Measurements from ENCODE around the gene NCK1.

The NCK1 gene

GRCh38 chr3:136988651-136989050 lies 126.6 kb downstream of the NCK1 start:
- no peak for DNase-seq (ENCODE audit: low read depth in 2 of 2)

- no peak for DNase-seq (ENCODE audit: low read depth in 2 of 2)
Measured at GRCh38 chr3:136989781-136990524, 127.9 kb downstream of the NCK1 start.

GRCh38 chr3:136990826-136991225 lies 128.8 kb downstream of the NCK1 start:
- DNase-seq (ENCODE audit: low read depth in 2 of 2) = no peak

- no peak for DNase-seq (ENCODE audit: low read depth in 2 of 2)
Measured at GRCh38 chr3:136992115-136992514, 130.1 kb downstream of the NCK1 start.

- DNase-seq (ENCODE audit: low read depth in 2 of 2) = no peak
Measured at GRCh38 chr3:136994772-136995516, 132.9 kb downstream of the NCK1 start.

GRCh38 chr3:136995652-136996051 lies 133.6 kb downstream of the NCK1 start:
- no peak for DNase-seq (ENCODE audit: low read depth in 2 of 2)
